ENCODE results near the gene PMP22.

The PMP22 gene

GRCh38 chr17:15255713-15256454 lies 9.2 kb downstream of the PMP22 start:
- no peak for DNase-seq (ENCODE audit: low spot score)
- TF ChIP-seq CTCF (IDR thresholded peaks at IDR 0.05; ENCODE audit: extremely low read depth, missing control alignments): no peak

DNA sequence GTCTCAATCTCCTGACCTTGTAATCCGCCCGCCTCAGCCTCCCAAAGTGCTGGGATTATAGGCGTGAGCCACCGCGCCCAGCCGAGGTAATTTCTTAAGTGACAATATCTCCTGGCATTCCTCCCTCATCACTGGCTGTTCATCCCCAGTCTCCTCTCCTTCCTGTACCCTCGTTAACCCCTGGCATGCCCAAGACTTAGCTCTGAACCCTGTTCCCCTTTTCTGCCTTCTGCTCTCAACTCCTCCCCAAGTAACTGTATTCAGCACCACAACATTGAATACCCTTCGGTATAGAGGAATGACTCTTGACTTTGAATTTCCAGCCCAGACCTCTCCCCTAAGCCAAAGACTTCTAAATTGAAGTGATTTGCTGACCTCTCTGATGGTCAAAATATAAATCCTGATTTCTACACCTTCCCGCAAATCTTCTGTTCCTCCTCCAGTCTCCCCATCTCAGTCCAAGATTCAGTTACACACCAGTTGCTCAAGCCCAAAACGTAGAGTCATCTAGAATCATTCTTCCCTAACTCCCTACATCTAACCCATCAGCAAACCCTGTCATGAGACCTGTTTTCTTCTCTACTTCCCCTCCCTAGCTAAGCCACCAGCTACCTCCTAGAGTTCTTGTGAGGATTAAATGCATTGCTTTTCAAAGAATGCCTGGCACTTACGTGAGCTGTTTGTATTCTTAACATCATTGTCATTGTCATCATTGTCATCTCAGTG lies 14.8 kb downstream of the PMP22 start:
- TF ChIP-seq CTCF (IDR thresholded peaks at IDR 0.05; ENCODE audit: extremely low read depth, missing control alignments): no peak

GRCh38 chr17:15249487-15249886 lies 15.6 kb downstream of the PMP22 start:
- DNase-seq (ENCODE audit: low spot score): no peak
- no peak for TF ChIP-seq CTCF (IDR thresholded peaks at IDR 0.05; ENCODE audit: extremely low read depth, missing control alignments)

More for the DNA sequence above, 14.8 kb downstream of the PMP22 start:
- no peak for DNase-seq (ENCODE audit: low spot score)

DNA sequence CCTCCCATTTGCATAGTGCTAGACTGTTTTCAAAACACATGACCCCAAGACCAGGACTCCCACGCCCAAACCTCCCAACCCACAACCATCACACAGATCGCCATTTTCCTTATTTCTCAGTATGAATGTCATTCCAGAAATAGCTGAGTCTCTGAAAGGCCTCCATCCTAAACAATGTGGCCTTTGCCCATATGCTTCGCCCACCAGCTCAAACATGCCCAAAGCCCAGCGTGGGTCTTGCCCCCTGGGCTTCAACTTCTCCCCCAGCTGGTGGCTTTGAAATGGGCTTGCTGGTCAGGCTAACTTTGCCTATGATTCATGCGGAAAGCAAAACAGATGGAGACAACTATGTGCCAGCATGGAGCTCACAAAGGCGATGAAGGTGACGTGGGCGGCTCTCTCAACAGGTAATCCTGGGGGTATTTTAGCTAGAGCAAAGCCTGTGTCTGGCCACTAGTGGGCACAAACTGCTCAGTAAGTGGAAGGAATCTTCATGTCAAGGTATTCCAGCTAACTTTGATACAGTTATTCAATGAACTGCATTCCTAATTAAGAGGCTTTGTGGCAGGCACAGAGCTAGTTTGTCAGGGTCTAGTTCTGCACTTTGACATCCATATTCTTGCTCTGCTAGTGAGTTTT lies 17.1 kb downstream of the PMP22 start:
- DNase-seq (ENCODE audit: low spot score): no peak
- TF ChIP-seq CTCF (IDR thresholded peaks at IDR 0.05; ENCODE audit: extremely low read depth, missing control alignments): no peak

- no peak for TF ChIP-seq CTCF (IDR thresholded peaks at IDR 0.05; ENCODE audit: extremely low read depth, missing control alignments)
- DNase-seq (ENCODE audit: low spot score): no peak
Measured at GRCh38 chr17:15245054-15245453, 20.1 kb downstream of the PMP22 start.

DNA sequence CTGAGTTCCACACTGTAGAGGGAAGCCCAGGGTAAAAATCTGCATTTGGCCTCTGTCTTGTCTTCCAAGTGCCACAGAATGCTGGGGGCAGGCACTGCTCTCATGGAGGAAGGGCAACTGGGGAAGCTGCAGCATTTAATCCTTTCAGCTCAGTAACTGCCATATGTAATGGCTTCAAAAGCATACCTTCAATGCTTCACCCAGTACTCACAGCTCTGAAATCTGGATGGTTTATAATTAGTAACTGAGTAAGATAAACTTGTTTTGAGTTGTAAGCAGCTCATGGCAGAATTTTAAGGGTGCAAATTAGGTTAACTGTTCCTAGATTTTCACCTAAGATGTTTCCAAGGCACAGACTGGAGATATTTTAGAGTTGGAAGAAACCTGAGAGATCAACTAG lies 24.5 kb downstream of the PMP22 start:
- TF ChIP-seq CTCF (IDR thresholded peaks at IDR 0.05; ENCODE audit: extremely low read depth, missing control alignments): no peak
- DNase-seq (ENCODE audit: low spot score): no peak

DNA sequence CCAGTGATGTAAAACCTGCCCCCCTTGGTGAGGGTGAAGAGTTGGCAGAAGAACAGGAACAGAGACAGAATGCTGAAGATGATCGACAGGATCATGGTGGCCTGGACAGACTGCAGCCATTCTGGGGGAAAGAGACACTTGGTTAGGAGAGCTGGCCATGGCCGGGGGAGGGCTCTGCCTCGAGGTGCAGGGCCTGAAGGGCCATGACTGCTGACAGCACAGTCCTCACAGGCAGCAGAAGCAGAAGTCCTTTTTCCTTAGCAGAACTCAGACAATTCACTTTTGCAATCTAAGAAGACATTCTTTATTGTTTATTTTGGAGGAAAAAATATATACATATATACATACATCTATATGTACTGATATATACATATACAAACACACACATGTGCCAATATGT lies 25.6 kb downstream of the PMP22 start:
- no peak for DNase-seq (ENCODE audit: low spot score)
- no peak for TF ChIP-seq CTCF (IDR thresholded peaks at IDR 0.05; ENCODE audit: extremely low read depth, missing control alignments)
